ENCODE data around the gene SRGAP2C.
"Not testable (repeated sequence)": the region's sequence is repeated elsewhere in the genome, so short reads cannot be mapped to it uniquely, and the experiment has no call there.

GRCh38 chr1:121316081-121316480, 131.3 kb downstream of the SRGAP2C start:
- TF ChIP-seq POLR2A (IDR thresholded peaks at IDR 0.05): not testable (repeated sequence)
- TF ChIP-seq, protein P1, sequence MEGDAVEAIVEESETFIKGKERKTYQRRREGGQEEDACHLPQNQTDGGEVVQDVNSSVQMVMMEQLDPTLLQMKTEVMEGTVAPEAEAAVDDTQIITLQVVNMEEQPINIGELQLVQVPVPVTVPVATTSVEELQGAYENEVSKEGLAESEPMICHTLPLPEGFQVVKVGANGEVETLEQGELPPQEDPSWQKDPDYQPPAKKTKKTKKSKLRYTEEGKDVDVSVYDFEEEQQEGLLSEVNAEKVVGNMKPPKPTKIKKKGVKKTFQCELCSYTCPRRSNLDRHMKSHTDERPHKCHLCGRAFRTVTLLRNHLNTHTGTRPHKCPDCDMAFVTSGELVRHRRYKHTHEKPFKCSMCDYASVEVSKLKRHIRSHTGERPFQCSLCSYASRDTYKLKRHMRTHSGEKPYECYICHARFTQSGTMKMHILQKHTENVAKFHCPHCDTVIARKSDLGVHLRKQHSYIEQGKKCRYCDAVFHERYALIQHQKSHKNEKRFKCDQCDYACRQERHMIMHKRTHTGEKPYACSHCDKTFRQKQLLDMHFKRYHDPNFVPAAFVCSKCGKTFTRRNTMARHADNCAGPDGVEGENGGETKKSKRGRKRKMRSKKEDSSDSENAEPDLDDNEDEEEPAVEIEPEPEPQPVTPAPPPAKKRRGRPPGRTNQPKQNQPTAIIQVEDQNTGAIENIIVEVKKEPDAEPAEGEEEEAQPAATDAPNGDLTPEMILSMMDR (IDR thresholded peaks at IDR 0.05): not testable (repeated sequence)
